Neuron (in vitro differentiated cells): Measurements from ENCODE around the gene CNIH1.
A peak's percentile ranks its signal among the peaks of the same experiment; 100 is the strongest.
"Not testable (repeated sequence)": the region's sequence is repeated elsewhere in the genome, so short reads cannot be mapped to it uniquely, and the experiment has no call there.

Experiments
- H2AFZ ChIP-seq: one replicate; pipeline ENCODE4 v1.6.1; 2013; ENCODE audit warnings: low read depth, mild to moderate bottlenecking, inconsistent platforms, low read length, moderate library complexity
- H3K27me3 ChIP-seq: one replicate; pipeline ENCODE4 v1.6.1; 2013; ENCODE audit warnings: low read length; ENCODE audit not compliant: insufficient read depth
- H3K36me3 ChIP-seq: one replicate; pipeline ENCODE4 v1.6.1; 2013; ENCODE audit warnings: low read length; ENCODE audit not compliant: insufficient read depth
- H3K4me1 ChIP-seq: one replicate; pipeline ENCODE4 v1.6.1; 2013; ENCODE audit warnings: low read length; ENCODE audit not compliant: insufficient read depth
- H3K4me3 ChIP-seq: 2 replicates; pipeline ENCODE4 v1.5.1; 2013; ENCODE audit warnings: mild to moderate bottlenecking, low read length, moderate library complexity
- H3K9me3 ChIP-seq: one replicate; pipeline ENCODE4 v1.6.1; 2013; ENCODE audit warnings: low read length

The CNIH1 gene

GRCh38 chr14:54440476-54440872 is 700 bp downstream of the CNIH1 start:
- Histone ChIP-seq H3K36me3 (peaks cover 6% of the 10 kb centered on the region), H2AFZ (peak overlapping the region; percentile 98), H3K9me3 (no peaks in the 10 kb centered on the region), H3K4me3 (peak overlapping the region; percentile 90), H3K27me3 (no peaks in the 10 kb centered on the region), H3K4me1 (peaks cover 12% of the 10 kb centered on the region)

- Histone ChIP-seq H3K4me3 (peak overlapping the region; percentile 90), H3K36me3 (peaks cover 9% of the 10 kb centered on the region), H3K4me1 (peaks cover 12% of the 10 kb centered on the region), H3K9me3 (no peaks in the 10 kb centered on the region), H2AFZ (no peak overlapping the region), H3K27me3 (no peaks in the 10 kb centered on the region)
Observed at GRCh38 chr14:54440037-54440436, 1.1 kb downstream of the CNIH1 start.

GRCh38 chr14:54438703-54439102 is 2.5 kb downstream of the CNIH1 start:
- peaks cover 12% of the 10 kb centered on the region for H3K4me1 ChIP-seq
- H3K9me3 ChIP-seq, result no peaks in the 10 kb centered on the region
- H3K36me3 ChIP-seq, result peaks cover 21% of the 10 kb centered on the region
- no peaks in the 10 kb centered on the region for H3K27me3 ChIP-seq
- H2AFZ ChIP-seq, result no peak overlapping the region
- no peak overlapping the region for H3K4me3 ChIP-seq

- not testable (repeated sequence) for H2AFZ ChIP-seq, H3K27me3 ChIP-seq, H3K9me3 ChIP-seq, H3K4me3 ChIP-seq
- peaks cover 22% of the 10 kb centered on the region for H3K36me3 ChIP-seq
- H3K4me1 ChIP-seq, result peaks cover 12% of the 10 kb centered on the region
Observed at GRCh38 chr14:54437954-54438353, 3.2 kb downstream of the CNIH1 start.

- Histone ChIP-seq H3K4me3 (no peak overlapping the region), H3K4me1 (peaks cover 16% of the 10 kb centered on the region), H3K36me3 (peaks cover 39% of the 10 kb centered on the region), H3K27me3 (no peaks in the 10 kb centered on the region), H3K9me3 (no peaks in the 10 kb centered on the region), H2AFZ (no peak overlapping the region)
Observed at GRCh38 chr14:54435500-54435981, 5.6 kb downstream of the CNIH1 start.

- Histone ChIP-seq H3K9me3 (no peaks in the 10 kb centered on the region), H3K27me3 (no peaks in the 10 kb centered on the region), H3K4me1 (peaks cover 3% of the 10 kb centered on the region), H3K36me3 (peaks cover 72% of the 10 kb centered on the region), H3K4me3 (no peak overlapping the region), H2AFZ (no peak overlapping the region)
Observed at GRCh38 chr14:54428527-54428926, 12.6 kb downstream of the CNIH1 start.

GRCh38 chr14:54427871-54428270 is 13.3 kb downstream of the CNIH1 start:
- Histone ChIP-seq H3K27me3 (no peaks in the 10 kb centered on the region), H3K36me3 (peaks cover 74% of the 10 kb centered on the region), H3K4me3 (no peak overlapping the region), H2AFZ (no peak overlapping the region), H3K4me1 (peaks cover 3% of the 10 kb centered on the region), H3K9me3 (no peaks in the 10 kb centered on the region)

- Histone ChIP-seq H3K4me1 (no peaks in the 10 kb centered on the region), H3K4me3 (no peak overlapping the region), H3K36me3 (peaks cover 60% of the 10 kb centered on the region), H3K9me3 (no peaks in the 10 kb centered on the region), H2AFZ (no peak overlapping the region), H3K27me3 (no peaks in the 10 kb centered on the region)
Observed at GRCh38 chr14:54425537-54426274, 15.5 kb downstream of the CNIH1 start.

- H3K36me3 ChIP-seq, result peaks cover 54% of the 10 kb centered on the region
- H3K4me1 ChIP-seq, result no peaks in the 10 kb centered on the region
- no peaks in the 10 kb centered on the region for H3K9me3 ChIP-seq
- no peaks in the 10 kb centered on the region for H3K27me3 ChIP-seq
- H3K4me3 ChIP-seq, result no peak overlapping the region
- H2AFZ ChIP-seq, result no peak overlapping the region
Observed at GRCh38 chr14:54425068-54425467, 16.1 kb downstream of the CNIH1 start.

- H3K36me3 ChIP-seq, result peaks cover 48% of the 10 kb centered on the region
- H2AFZ ChIP-seq, result no peak overlapping the region
- no peaks in the 10 kb centered on the region for H3K4me1 ChIP-seq
- H3K9me3 ChIP-seq, result no peaks in the 10 kb centered on the region
- H3K4me3 ChIP-seq, result no peak overlapping the region
- H3K27me3 ChIP-seq, result no peaks in the 10 kb centered on the region
Observed at GRCh38 chr14:54424479-54424901, 16.7 kb downstream of the CNIH1 start.

- Histone ChIP-seq H3K4me1 (no peaks in the 10 kb centered on the region), H3K36me3 (peaks cover 45% of the 10 kb centered on the region), H3K4me3 (no peak overlapping the region), H3K27me3 (no peaks in the 10 kb centered on the region), H3K9me3 (no peaks in the 10 kb centered on the region), H2AFZ (no peak overlapping the region)
Observed at GRCh38 chr14:54423991-54424390, 17.2 kb downstream of the CNIH1 start.

GRCh38 chr14:54420478-54421142 is 20.6 kb downstream of the CNIH1 start:
- no peak overlapping the region for H2AFZ ChIP-seq
- H3K36me3 ChIP-seq, result peaks cover 18% of the 10 kb centered on the region

GRCh38 chr14:54411371-54411770 is 29.8 kb downstream of the CNIH1 start:
- Histone ChIP-seq H3K36me3 (peaks cover 27% of the 10 kb centered on the region), H3K9me3 (no peaks in the 10 kb centered on the region), H3K4me3 (no peak overlapping the region), H2AFZ (no peak overlapping the region), H3K4me1 (no peaks in the 10 kb centered on the region), H3K27me3 (no peaks in the 10 kb centered on the region)

More at GRCh38 chr14:54420478-54421142, 20.6 kb downstream of the CNIH1 start:
- Histone ChIP-seq H3K4me1 (no peaks in the 10 kb centered on the region), H3K4me3 (no peak overlapping the region), H3K9me3 (no peaks in the 10 kb centered on the region), H3K27me3 (no peaks in the 10 kb centered on the region)
